ENCODE measurements around the gene BRIP1.
"Not testable (repeated sequence)": the region's sequence is repeated elsewhere in the genome, so short reads cannot be mapped to it uniquely, and the experiment has no call there.

The BRIP1 gene

GRCh38 chr17:61733021-61733420 lies 130.3 kb downstream of the BRIP1 start:
- no peak for DNase-seq (ENCODE audit: low read depth in 4 of 4, low spot score in 1 of 4)

- no peak for DNase-seq (ENCODE audit: low read depth in 4 of 4, low spot score in 1 of 4)
Observed at GRCh38 chr17:61732169-61732568, 131.2 kb downstream of the BRIP1 start.

- no peak for DNase-seq (ENCODE audit: low read depth in 4 of 4, low spot score in 1 of 4)
Observed at GRCh38 chr17:61731330-61731729, 132.0 kb downstream of the BRIP1 start.

- DNase-seq (ENCODE audit: low read depth in 4 of 4, low spot score in 1 of 4) = no peak
Observed at GRCh38 chr17:61729690-61730268, 133.5 kb downstream of the BRIP1 start.

GRCh38 chr17:61728297-61728836 lies 135.0 kb downstream of the BRIP1 start:
- no peak for DNase-seq (ENCODE audit: low read depth in 4 of 4, low spot score in 1 of 4)

GRCh38 chr17:61727798-61728197 lies 135.5 kb downstream of the BRIP1 start:
- DNase-seq (ENCODE audit: low read depth in 4 of 4, low spot score in 1 of 4) = not testable (repeated sequence)

GRCh38 chr17:61726977-61727376 lies 136.4 kb downstream of the BRIP1 start:
- DNase-seq (ENCODE audit: low read depth in 4 of 4, low spot score in 1 of 4) = no peak

GRCh38 chr17:61724777-61725176 lies 138.6 kb downstream of the BRIP1 start:
- DNase-seq (ENCODE audit: low read depth in 4 of 4, low spot score in 1 of 4) = no peak

- DNase-seq (ENCODE audit: low read depth in 4 of 4, low spot score in 1 of 4) = no peak
Observed at GRCh38 chr17:61723914-61724313, 139.4 kb downstream of the BRIP1 start.

GRCh38 chr17:61723183-61723582 lies 140.1 kb downstream of the BRIP1 start:
- DNase-seq (ENCODE audit: low read depth in 4 of 4, low spot score in 1 of 4) = no peak

GRCh38 chr17:61722398-61722797 lies 140.9 kb downstream of the BRIP1 start:
- DNase-seq (ENCODE audit: low read depth in 4 of 4, low spot score in 1 of 4) = no peak

GRCh38 chr17:61720016-61720795 lies 143.1 kb downstream of the BRIP1 start:
- no peak for DNase-seq (ENCODE audit: low read depth in 4 of 4, low spot score in 1 of 4)

- not testable (repeated sequence) for DNase-seq (ENCODE audit: low read depth in 4 of 4, low spot score in 1 of 4)
Observed at GRCh38 chr17:61719220-61719619, 144.1 kb downstream of the BRIP1 start.

- DNase-seq (ENCODE audit: low read depth in 4 of 4, low spot score in 1 of 4) = no peak
Observed at GRCh38 chr17:61718022-61718421, 145.3 kb downstream of the BRIP1 start.

GRCh38 chr17:61717352-61717751 lies 146.0 kb downstream of the BRIP1 start:
- DNase-seq (ENCODE audit: low read depth in 4 of 4, low spot score in 1 of 4) = no peak

GRCh38 chr17:61716225-61716829 lies 147.0 kb downstream of the BRIP1 start:
- DNase-seq (ENCODE audit: low read depth in 4 of 4, low spot score in 1 of 4) = no peak

GRCh38 chr17:61715348-61715747 lies 148.0 kb downstream of the BRIP1 start:
- DNase-seq (ENCODE audit: low read depth in 4 of 4, low spot score in 1 of 4) = no peak

GRCh38 chr17:61714300-61714699 lies 149.0 kb downstream of the BRIP1 start:
- DNase-seq (ENCODE audit: low read depth in 4 of 4, low spot score in 1 of 4) = no peak

GRCh38 chr17:61713035-61713434 lies 150.3 kb downstream of the BRIP1 start:
- no peak for DNase-seq (ENCODE audit: low read depth in 4 of 4, low spot score in 1 of 4)

- no peak for DNase-seq (ENCODE audit: low read depth in 4 of 4, low spot score in 1 of 4)
Observed at GRCh38 chr17:61710546-61710945, 152.8 kb downstream of the BRIP1 start.

- no peak for DNase-seq (ENCODE audit: low read depth in 4 of 4, low spot score in 1 of 4)
Observed at GRCh38 chr17:61709567-61709966, 153.8 kb downstream of the BRIP1 start.

- DNase-seq (ENCODE audit: low read depth in 4 of 4, low spot score in 1 of 4) = no peak
Observed at GRCh38 chr17:61704935-61705449, 158.3 kb downstream of the BRIP1 start.
